ENCODE measurements around the gene UGT1A4. TPM values are rescaled to one million over a fixed set of nuclear protein-coding genes. Genes with fewer than 3 reads are reported as not detected.
"Not testable (repeated sequence)": the region's sequence is repeated elsewhere in the genome, so short reads cannot be mapped to it uniquely, and the experiment has no call there.

Gene UGT1A4
- total RNA-seq, 4 donors from 2014 or later, result 0.13 to 3.8 (median 0.45) TPM

- Histone ChIP-seq H3K9me3 (no peaks in the 10 kb centered on the region), H3K27me3 (no peaks in the 10 kb centered on the region), H3K4me3 (replicated peaks in 1 of 3) (no peak within 1 kb of the TSS), H3K27ac (no peak within 1 kb of the TSS), H3K36me3 (no peaks in the 10 kb centered on the region), H3K4me1 (no peaks in the 10 kb centered on the region)
- intact Hi-C loops (cut with DNase I), result no loop called here
- TF ChIP-seq CTCF (IDR thresholded peaks at IDR 0.05) (no peak), POLR2A (IDR thresholded peaks at IDR 0.05) (no peak)
- 84 to 88% methylated on average over 12 to 13 of the region's 14 CpGs for WGBS, 2 donors
- DNase-seq, result no peak
These were observed 5.8 kb upstream of the UGT1A4 start, which contains the start of gene UGT1A5 for GRCh38 chr2:233712611-233713261. Gene UGT1A5, plus strand, starts transcription at chr2:233712907. Its CDS starts 85 bp downstream, at chr2:233712992.

DNA sequence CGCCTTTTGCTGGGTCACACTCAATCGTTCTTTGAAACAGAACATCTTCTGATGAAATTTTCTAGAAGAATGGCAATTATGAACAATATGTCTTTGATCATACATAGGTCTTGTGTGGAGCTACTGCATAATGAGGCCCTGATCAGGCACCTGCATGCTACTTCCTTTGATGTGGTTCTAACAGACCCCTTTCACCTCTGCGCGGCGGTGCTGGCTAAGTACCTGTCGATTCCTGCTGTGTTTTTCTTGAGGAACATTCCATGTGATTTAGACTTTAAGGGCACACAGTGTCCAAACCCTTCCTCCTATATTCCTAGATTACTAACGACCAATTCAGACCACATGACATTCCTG is 5.3 kb upstream of the UGT1A4 start:
- WGBS, 2 donors, result 67 to 76% methylated on average over 7 of the region's 7 CpGs
- intact Hi-C loops (cut with DNase I), result no loop called here

DNA sequence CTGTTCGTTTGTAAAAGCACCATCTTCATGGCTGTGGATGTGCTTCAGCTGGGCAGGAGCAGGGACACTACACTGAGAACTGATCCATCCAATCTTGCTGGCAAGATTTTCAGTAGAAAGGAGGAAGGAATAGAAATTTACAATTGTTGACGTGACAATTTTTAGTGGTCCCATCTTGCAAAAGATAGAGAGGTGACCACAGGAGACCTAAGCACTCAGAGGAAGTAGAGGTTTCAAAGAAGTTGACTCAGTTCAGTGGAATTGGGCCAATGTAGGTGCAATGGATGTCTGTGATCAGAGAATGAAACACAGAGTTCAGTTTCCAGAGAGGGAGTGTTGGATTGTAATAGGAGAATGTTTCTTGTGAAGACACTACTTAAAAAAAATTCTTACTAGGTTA is 4.4 kb upstream of the UGT1A4 start:
- Histone ChIP-seq H3K4me3 (replicated peaks in 1 of 3) (no peak overlapping the region), H3K4me1 (no peaks in the 10 kb centered on the region), H3K27me3 (no peaks in the 10 kb centered on the region), H3K36me3 (no peaks in the 10 kb centered on the region), H3K27ac (no peak overlapping the region), H3K9me3 (no peaks in the 10 kb centered on the region)
- intact Hi-C loops (cut with DNase I), result no loop called here
- 82 to 88% methylated on average over 2 of the region's 2 CpGs for WGBS, 2 donors
- DNase-seq, result no peak
- no peak for TF ChIP-seq POLR2A (IDR thresholded peaks at IDR 0.05)
- no peak for TF ChIP-seq CTCF (IDR thresholded peaks at IDR 0.05)

More for the DNA sequence above, 5.3 kb upstream of the UGT1A4 start:
- H3K4me3 ChIP-seq (replicated peaks in 1 of 3), result no peak overlapping the region
- H3K27ac ChIP-seq, result no peak overlapping the region
- H3K9me3 ChIP-seq, result no peaks in the 10 kb centered on the region
- no peaks in the 10 kb centered on the region for H3K4me1 ChIP-seq
- DNase-seq, result no peak
- H3K36me3 ChIP-seq, result no peaks in the 10 kb centered on the region
- no peaks in the 10 kb centered on the region for H3K27me3 ChIP-seq
- no peak for TF ChIP-seq CTCF (IDR thresholded peaks at IDR 0.05)
- no peak for TF ChIP-seq POLR2A (IDR thresholded peaks at IDR 0.05)

- H3K4me1 ChIP-seq, result no peaks in the 10 kb centered on the region
- DNase-seq, result no peak
- intact Hi-C loops (cut with DNase I), result no loop called here
- no peaks in the 10 kb centered on the region for H3K27me3 ChIP-seq
- no peaks in the 10 kb centered on the region for H3K36me3 ChIP-seq
- no peak within 1 kb of the TSS for H3K27ac ChIP-seq
- TF ChIP-seq CTCF (IDR thresholded peaks at IDR 0.05), result no peak
- TF ChIP-seq POLR2A (IDR thresholded peaks at IDR 0.05), result no peak
- WGBS, 2 donors, result 88 to 89% methylated on average over 8 of the region's 8 CpGs
- H3K9me3 ChIP-seq, result no peaks in the 10 kb centered on the region
- no peak within 1 kb of the TSS for H3K4me3 ChIP-seq (replicated peaks in 1 of 3)
These were observed 10.3 kb downstream of the UGT1A4 start, which contains the start of gene UGT1A3 for GRCh38 chr2:233728723-233729301. Gene UGT1A3, plus strand, starts transcription at chr2:233729042. Its CDS starts 85 bp downstream, at chr2:233729127.

DNA sequence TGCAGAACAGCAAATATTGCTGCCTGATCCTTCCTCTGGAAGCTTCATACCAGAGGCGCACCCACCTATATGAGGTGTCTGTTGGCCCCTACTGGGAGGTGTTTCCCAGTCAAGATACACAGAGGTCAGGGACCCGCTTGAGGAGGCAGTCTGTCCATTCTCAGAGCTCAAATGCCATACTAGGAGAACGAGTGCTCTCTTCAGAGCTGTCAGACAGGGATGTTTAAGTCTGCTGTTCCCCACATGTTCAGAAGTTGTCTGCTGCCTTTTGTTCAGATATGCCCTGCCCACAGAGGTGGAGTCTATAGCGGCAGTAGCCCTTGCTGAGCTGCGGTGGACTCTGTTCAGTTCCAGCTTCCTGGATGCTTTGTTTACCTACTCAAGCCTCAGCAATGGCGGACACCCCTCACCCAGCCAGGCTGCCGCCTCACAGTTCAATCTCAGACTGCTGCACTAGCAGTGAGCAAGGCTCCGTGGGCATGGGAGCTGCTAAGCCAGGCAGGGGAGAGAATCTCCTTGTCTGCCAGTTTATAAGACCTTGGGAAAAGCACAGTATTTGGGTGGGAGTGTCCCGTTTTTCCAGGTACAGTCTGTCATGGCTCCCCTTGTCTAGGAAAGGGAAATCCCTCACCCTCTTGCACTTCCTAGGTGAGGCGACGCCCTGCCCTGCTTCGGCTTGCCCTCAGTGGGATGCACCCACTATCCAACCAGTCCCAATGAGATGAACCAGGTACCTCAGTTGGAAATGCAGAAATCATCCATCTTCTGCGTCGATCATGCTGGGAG is 18.5 kb downstream of the UGT1A4 start:
- not testable (repeated sequence) for H3K4me3 ChIP-seq (replicated peaks in 1 of 3)

More for the DNA sequence above, 18.5 kb downstream of the UGT1A4 start:
- DNase-seq; H3K4me1 ChIP-seq; H3K9me3 ChIP-seq; H3K27ac ChIP-seq; H3K27me3 ChIP-seq; intact Hi-C loops (cut with DNase I); H3K36me3 ChIP-seq: not testable (repeated sequence)
- WGBS, 2 donors, result 85 to 91% methylated on average over 10 to 13 of the region's 14 CpGs

Data from thyroid gland (tissue), 4 donors.